Stimulated activated naive CD4-positive, alpha-beta T cell treated with Interleukin-2 at 50 U/mL for 16 hours (primary cell): ENCODE data around the gene MECR.
"Not testable (repeated sequence)": the region's sequence is repeated elsewhere in the genome, so short reads cannot be mapped to it uniquely, and the experiment has no call there.

Experiments used
- DNase-seq: peaks from one replicate; lab custom pipeline; 2025; lab: John Stamatoyannopoulos, UW

MECR gene

GRCh38 chr1:29169976-29170375 is 60.8 kb downstream of the MECR start:
- DNase-seq: no peak

- DNase-seq: no peak
These were observed 62.8 kb downstream of the MECR start for GRCh38 chr1:29167904-29168303.

GRCh38 chr1:29166291-29166878 is 64.3 kb downstream of the MECR start:
- DNase-seq: no peak

DNA sequence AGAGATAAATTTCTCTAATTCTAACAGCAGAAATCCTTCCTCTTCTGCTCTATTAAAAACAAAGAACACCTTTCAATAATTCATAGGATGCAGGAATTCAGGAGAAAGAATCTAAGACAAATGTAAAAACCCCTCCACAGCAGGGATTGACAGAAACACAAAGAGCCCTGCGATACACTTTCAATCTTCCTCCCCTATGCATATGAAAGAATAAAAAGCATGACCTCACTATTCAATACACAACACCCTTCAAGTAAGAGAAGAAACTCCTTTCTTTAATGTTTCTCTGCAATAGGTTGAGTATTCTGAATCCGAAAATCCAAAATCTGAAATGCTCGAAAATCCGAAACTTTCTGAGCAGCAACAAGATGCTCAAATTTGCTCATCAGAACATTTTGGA is 66.1 kb downstream of the MECR start:
- no peak for DNase-seq

- no peak for DNase-seq
These were observed 68.1 kb downstream of the MECR start for GRCh38 chr1:29162476-29163138.

- no peak for DNase-seq
These were observed 68.7 kb downstream of the MECR start for GRCh38 chr1:29162025-29162424.

DNA sequence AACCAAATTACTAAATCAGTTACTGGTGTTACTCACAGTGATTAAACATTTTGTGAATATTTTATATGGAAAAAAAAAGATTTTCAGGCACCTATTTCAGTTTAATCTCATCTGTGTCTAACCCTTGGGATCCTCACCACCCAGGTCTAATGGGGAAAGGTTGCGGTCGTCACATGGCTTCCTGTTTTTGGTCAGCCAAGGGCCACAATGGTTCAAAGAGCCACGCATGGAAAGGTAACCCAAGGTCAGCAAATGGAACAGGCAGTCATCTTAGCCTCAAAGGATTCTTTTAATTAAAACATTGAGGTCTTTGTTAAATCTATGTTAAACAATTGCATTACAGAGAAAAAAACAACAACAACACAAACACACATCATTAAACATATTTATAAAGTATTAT is 71.0 kb downstream of the MECR start:
- DNase-seq: no peak

DNA sequence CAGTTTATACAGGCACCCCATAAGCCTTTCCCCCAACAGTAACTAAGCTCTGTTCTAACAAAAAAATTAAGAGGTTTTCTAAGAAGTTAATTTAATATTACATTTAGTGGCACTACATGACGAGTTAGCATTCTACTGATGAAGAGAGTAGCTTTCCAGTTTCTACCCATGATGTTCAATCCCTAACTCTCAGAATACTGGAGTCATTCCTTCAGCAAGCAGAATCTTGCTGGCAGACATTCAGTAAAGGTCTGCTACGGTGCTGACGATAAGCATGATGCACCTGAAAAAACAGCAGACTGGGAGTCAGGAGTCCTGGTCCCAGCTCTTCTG is 73.5 kb downstream of the MECR start:
- DNase-seq: no peak

DNA sequence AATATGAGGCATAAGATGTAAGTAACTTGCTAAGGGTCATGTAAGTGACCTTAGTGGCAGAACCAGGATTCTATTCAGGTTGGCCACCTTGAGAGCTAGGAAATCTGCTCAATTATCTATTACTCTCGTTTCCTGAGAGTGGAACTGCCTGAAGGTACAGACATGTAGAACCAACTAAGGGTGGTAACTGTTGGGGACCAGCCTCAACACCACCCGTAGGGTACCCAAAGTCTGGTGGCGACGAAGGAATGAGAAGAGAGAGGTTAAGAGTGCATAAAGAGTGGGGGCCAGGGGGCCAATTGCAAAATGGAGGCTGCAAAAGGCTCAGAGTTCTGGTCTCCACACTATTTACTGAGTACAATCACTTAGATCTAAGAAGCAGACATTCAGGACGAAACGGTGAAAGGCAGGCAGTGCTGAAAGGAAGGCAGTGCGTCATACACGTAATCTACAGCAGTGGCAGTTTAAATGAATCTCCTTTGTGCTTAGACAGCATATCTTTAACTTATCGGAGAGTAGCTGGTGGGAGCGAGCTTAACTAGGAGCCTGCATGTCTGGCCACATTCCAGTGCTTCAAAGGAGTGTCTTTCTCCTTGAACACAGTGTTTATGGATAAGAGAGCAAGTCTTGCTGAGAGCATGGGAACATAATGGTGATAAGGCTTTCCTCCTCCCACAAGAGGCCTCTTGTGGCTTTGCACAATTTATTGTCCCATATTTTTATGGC is 74.0 kb downstream of the MECR start:
- DNase-seq: no peak

DNA sequence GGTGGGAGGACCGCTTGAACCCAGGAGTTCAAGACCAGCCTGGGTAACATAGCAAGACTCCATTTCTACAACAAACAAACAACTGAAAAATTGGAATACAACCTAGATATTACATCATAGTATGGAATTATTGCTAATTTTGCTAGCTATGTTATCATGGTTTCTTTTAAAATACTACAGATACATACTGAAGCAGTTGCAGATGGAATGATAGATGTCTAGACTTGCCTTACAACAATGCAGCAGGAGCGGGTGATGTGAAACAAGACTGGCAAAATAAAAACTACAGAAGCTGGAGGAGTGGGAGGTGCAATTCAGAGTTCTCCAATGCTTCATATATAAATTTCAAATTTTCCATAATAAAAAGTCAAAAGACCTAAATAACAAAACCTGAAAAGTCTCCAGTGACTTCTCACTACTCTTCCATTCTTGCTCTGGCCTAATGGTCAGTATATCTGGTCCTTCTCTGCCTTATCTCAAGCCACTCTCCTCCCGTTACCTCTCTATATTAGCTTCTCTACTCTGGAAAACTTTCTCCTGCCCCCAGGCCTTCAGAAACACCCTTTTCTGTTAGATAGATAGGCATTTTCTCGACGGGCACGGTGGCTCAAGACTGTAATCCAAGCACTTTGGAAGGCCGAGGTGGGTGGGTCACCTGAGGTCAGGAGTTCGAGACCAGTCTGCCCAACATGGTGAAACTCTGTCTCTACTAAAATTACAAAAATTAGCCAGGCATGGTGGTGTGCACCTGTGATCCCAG is 78.5 kb downstream of the MECR start:
- DNase-seq: no peak

GRCh38 chr1:29150346-29150745 is 80.4 kb downstream of the MECR start:
- not testable (repeated sequence) for DNase-seq

DNA sequence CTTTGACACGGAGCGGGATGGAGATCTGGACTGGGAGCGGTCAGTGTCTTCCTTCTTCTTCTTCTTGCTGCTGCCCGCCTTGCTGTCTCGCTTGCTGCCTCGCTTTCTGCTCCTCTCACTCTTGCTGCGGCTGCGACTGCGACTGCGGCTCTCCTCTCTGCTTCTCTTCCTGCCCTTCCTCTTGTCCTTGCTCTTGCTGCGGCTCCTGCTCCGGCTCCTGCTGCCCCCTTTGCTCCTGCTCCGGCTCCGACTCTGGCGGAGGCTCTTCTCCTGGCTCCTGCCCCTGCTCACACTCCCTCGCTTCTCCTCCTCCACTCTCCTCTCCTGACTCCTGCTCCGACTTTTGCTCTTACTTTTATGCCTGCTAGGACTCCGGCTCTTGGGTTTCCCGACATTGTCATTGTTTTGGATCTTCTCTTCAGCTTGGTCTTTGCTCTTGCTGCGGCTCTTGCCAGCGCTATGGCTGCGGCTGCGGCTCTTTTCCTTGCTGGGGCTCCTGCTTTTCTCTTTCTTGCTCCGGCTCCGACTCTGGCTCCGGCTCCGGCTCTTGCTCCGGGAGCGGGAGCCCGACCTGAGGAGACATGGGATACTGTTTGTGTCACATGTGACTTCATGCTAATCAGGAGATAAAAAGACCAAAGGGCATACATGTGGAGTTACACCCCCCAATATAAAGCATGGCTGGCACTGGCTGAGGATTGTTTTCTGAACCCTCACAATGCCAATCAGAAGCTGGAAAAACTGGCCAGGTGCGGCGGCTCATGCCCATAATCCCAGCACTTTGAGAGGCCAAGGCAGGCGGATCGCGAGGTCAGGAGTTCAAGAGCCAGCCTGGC is 81.9 kb downstream of the MECR start:
- DNase-seq: no peak

DNA sequence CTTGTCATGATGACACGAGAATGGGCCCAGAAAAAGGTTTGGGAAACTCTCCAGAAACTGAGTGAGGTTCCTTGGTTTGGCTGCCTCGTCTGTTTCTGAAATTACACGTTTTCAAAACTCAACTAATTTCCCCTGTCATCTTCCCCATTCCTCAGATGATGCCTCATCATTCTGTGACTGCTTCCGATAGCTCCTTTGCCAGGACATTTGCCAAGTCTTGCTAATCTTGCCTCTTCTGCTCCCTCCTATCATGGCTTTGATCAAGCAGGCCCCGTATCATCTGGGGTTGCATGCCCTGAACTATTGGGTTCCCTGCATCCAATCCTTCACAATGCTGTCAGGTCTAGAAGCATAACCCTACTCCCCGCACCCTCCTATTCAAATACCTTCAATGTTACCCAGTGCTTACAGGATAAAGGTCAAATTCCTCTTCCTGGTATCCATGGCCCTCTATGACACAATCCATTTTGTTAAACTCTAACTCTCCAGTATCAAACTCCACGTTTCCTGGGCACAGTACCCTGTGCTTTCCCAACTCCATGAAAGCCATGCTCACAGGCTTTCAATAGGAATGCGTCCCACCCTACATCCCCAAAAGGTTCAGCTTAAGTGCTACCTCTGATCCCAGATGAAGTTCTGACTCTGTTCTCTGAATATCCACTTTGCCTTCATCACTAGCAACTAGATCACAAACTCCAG is 84.8 kb downstream of the MECR start:
- no peak for DNase-seq

DNA sequence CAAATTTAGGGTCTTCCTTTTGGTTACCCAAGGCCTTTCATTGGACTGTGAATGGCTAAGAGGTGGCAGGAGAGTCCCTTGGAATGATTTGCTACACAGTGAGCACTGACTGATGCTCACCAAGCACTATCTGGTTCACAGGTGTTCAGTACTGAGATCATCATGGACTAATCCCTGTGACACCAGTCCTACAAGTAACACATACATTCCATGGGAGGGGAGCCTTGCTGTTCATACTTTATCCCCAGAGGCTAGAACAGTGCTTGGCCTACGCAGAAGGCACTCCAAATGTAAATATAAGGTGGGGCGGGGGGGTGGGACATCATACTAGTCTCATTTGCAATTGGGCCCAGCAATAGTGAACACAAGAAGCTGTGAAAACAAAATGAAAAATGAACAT is 86.6 kb downstream of the MECR start:
- DNase-seq: no peak

- no peak for DNase-seq
These were observed 88.0 kb downstream of the MECR start for GRCh38 chr1:29142714-29143113.
